K562 (cell line): ENCODE measurements around the gene LSM12. TPM values are rescaled to one million over a fixed set of nuclear protein-coding genes. Genes with fewer than 3 reads are reported as not detected.

ENCODE experiments used
- CBFB ChIP-seq: sonication (generic); formaldehyde crosslinking; IDR thresholded peaks from 2 replicates; pipeline ENCODE4 v1.4.0; 2020; ENCODE audit warnings: mild to moderate bottlenecking, missing genetic modification reagents
- DDX20 ChIP-seq: fragments of 450-650 bp; IDR thresholded peaks from 2 replicates; pipeline ENCODE4 v1.6.1; 2016; ENCODE audit warnings: missing genetic modification characterization, low read depth, mild to moderate bottlenecking, missing compliant biosample characterization, moderate library complexity
- HMG20A ChIP-seq: fragments of 450-650 bp; formaldehyde crosslinking; conservative IDR thresholded peaks from 2 replicates; pipeline ENCODE4 v1.4.0; 2020; ENCODE audit warnings: mild to moderate bottlenecking, mixed read lengths
- MGA ChIP-seq: fragments of 450-650 bp; IDR thresholded peaks from 2 replicates; pipeline ENCODE4 v1.6.1; 2016; ENCODE audit warnings: mild to moderate bottlenecking, moderate library complexity
- PHF8 ChIP-seq: fragments of 200-600 bp; sonication (generic); IDR thresholded peaks from 2 replicates; pipeline ENCODE4 v1.6.1; 2012; ENCODE audit warnings: mixed run types, mild to moderate bottlenecking, inconsistent platforms, low read length, moderate library complexity, borderline replicate concordance
- POLR2G ChIP-seq: fragments of 200-400 bp; formaldehyde crosslinking; IDR thresholded peaks from 2 replicates; pipeline ENCODE4 v1.6.1; 2017; ENCODE audit warnings: low read depth, mild to moderate bottlenecking, antibody characterized with exemption, low read length, moderate library complexity
- ZFPM2 ChIP-seq: fragments of 250-450 bp; sonication (Bioruptor Pico); IDR thresholded peaks from 2 replicates; pipeline ENCODE4 v1.5.1; 2022; ENCODE audit warnings: mild to moderate bottlenecking
- ZNF133 ChIP-seq: fragments of 250-450 bp; sonication (Bioruptor Pico); IDR thresholded peaks from 2 replicates; pipeline ENCODE4 v1.4.0; 2020; ENCODE audit warnings: mild to moderate bottlenecking
- polyA plus RNA-seq, 8 experiments: library from polyadenylated mRNA; depleted of rRNA in 4 of 8; stranded (reverse) in 5 of 8; unstranded in 3 of 8; fragments of >200 nt; fragmentation: Nextera tagmentation in 2 of 8; fragmentation: Illumina TruSeq in 1 of 8; extraction: Ambion mirVana in 2 of 8; extraction: Trizol in 1 of 8; gene quantifications; 2 replicates each; pipeline versions ENCODE4 v1.2.1 to v1.2.3, GENCODE V29; 2011 to 2014; ENCODE audit warnings: inconsistent platforms in 1 of 8, missing spikeins in 1 of 8
- total RNA-seq, 7 experiments: library from RNA; depleted of rRNA in 6 of 7; stranded (reverse); fragments of >200 nt in 6 of 7; fragmentation: Illumina TruSeq in 2 of 7; extraction: Trizol in 2 of 7; gene quantifications; 2 replicates each; pipeline versions ENCODE4 v1.2.1 to v1.2.3, GENCODE V29; 2011 to 2021; ENCODE audit warnings: low replicate concordance in 1 of 7
- TF ChIP-seq, protein P1 (sequence below), 2 experiments: IDR thresholded peaks; 2 replicates each; pipeline ENCODE4 v1.6.1; 2012; ENCODE audit warnings: improper control_type of control experiment in 2 of 2, low read depth in 2 of 2, low read length in 2 of 2, borderline replicate concordance in 1 of 2

The LSM12 gene
- total and polyA plus RNA-seq, 9 of the 15 experiments (the other 6 are each of a cell fraction or from before 2014, with no cell fraction given): 53.0 to 258 (median 89.3) TPM

GRCh38 chr17:44006598-44007345 lies 59.7 kb downstream of the LSM12 start (continued):
- TF ChIP-seq MGA: peak; percentile 84
- peak; percentile 41; the same call in 1 of the 2 replicates for TF ChIP-seq PHF8
- TF ChIP-seq POLR2G: peak; percentile 74
- TF ChIP-seq CBFB (CRISPR knock-in tag): no peak
- TF ChIP-seq DDX20 (tag): no peak
- TF ChIP-seq, protein P1, sequence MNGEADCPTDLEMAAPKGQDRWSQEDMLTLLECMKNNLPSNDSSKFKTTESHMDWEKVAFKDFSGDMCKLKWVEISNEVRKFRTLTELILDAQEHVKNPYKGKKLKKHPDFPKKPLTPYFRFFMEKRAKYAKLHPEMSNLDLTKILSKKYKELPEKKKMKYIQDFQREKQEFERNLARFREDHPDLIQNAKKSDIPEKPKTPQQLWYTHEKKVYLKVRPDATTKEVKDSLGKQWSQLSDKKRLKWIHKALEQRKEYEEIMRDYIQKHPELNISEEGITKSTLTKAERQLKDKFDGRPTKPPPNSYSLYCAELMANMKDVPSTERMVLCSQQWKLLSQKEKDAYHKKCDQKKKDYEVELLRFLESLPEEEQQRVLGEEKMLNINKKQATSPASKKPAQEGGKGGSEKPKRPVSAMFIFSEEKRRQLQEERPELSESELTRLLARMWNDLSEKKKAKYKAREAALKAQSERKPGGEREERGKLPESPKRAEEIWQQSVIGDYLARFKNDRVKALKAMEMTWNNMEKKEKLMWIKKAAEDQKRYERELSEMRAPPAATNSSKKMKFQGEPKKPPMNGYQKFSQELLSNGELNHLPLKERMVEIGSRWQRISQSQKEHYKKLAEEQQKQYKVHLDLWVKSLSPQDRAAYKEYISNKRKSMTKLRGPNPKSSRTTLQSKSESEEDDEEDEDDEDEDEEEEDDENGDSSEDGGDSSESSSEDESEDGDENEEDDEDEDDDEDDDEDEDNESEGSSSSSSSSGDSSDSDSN (IDR thresholded peaks at IDR 0.05; ENCODE audit: borderline replicate concordance in 1 of 2, low read depth in 2 of 2, low read length in 2 of 2): 0 out of 4 replicates have a peak, but pooled peaks of 1 of the 2 experiments have one; percentile 27
- peak; percentile 43; the same call in 1 of the 2 replicates for TF ChIP-seq ZFPM2 (CRISPR knock-in tag)
- no peak for TF ChIP-seq ZNF133 (CRISPR knock-in tag)
- TF ChIP-seq HMG20A (CRISPR knock-in tag): 0 out of 2 replicates have a peak, but pooled peaks have one; percentile 47
